K562 (cell line): ENCODE measurements around the gene ZNF775. TPM values are rescaled to one million over a fixed set of nuclear protein-coding genes. Genes with fewer than 3 reads are reported as not detected.
A peak's percentile ranks its signal among the peaks of the same experiment; 100 is the strongest.

ENCODE experiments used
- ARID2 ChIP-seq: fragments of 450-650 bp; IDR thresholded peaks from 2 replicates; pipeline ENCODE4 v1.6.1; 2017; ENCODE audit warnings: antibody characterized with exemption, mild to moderate bottlenecking
- CTCFL ChIP-seq: IDR thresholded peaks from 2 replicates; pipeline ENCODE4 v1.6.1; 2011; ENCODE audit warnings: borderline replicate concordance, low read depth, mild to moderate bottlenecking, moderate library complexity, low read length; ENCODE audit not compliant: insufficient read depth, poor library complexity, severe bottlenecking
- E2F6 ChIP-seq, 2 experiments: IDR thresholded peaks; 2 replicates each; pipeline ENCODE4 v1.6.1; 2011; ENCODE audit warnings: borderline replicate concordance in 1 of 2, control low read depth in 1 of 2, low read depth in 1 of 2, low read length in 1 of 2, mild to moderate bottlenecking in 1 of 2, mixed read lengths in 1 of 2, moderate library complexity in 1 of 2; ENCODE audit not compliant: insufficient read depth in 1 of 2, insufficient read length in 1 of 2, poor library complexity in 1 of 2, severe bottlenecking in 1 of 2; ENCODE audit errors: extremely low read depth in 1 of 2
- FOXA1 ChIP-seq: fragments of 450-650 bp; IDR thresholded peaks from 2 replicates; pipeline ENCODE4 v1.6.1; 2016; ENCODE audit warnings: mild to moderate bottlenecking, borderline replicate concordance
- FOXK1 ChIP-seq: sonication (generic); formaldehyde crosslinking; IDR thresholded peaks from 2 replicates; pipeline ENCODE4 v1.8.0; 2022; ENCODE audit warnings: missing genetic modification reagents, mild to moderate bottlenecking, borderline replicate concordance
- GTF2F1 ChIP-seq: IDR thresholded peaks from 2 replicates; pipeline ENCODE4 v1.6.1; 2011; ENCODE audit warnings: low read depth, low read length, improper control_type of control experiment
- IRF9 ChIP-seq: fragments of 450-650 bp; IDR thresholded peaks from 2 replicates; pipeline ENCODE4 v1.6.1; 2016; ENCODE audit warnings: missing biosample characterization, missing genetic modification characterization
- JUNB ChIP-seq: fragments of 450-650 bp; formaldehyde crosslinking; conservative IDR thresholded peaks from 2 replicates; pipeline ENCODE4 v1.4.0; 2020; ENCODE audit warnings: mild to moderate bottlenecking
- KDM2B ChIP-seq: fragments of 250-450 bp; sonication (Bioruptor Pico); IDR thresholded peaks from 2 replicates; pipeline ENCODE4 v1.8.0; 2021; ENCODE audit warnings: mild to moderate bottlenecking, moderate library complexity
- POLR2G ChIP-seq: fragments of 200-400 bp; formaldehyde crosslinking; IDR thresholded peaks from 2 replicates; pipeline ENCODE4 v1.6.1; 2017; ENCODE audit warnings: low read depth, mild to moderate bottlenecking, antibody characterized with exemption, low read length, moderate library complexity
- RBM14 ChIP-seq: fragments of 200-400 bp; formaldehyde crosslinking; IDR thresholded peaks from 2 replicates; pipeline ENCODE4 v1.6.1; 2018; ENCODE audit warnings: low read depth, mild to moderate bottlenecking, low read length, moderate library complexity, borderline replicate concordance; ENCODE audit not compliant: insufficient read depth
- ZNF311 ChIP-seq: fragments of 250-450 bp; sonication (Bioruptor Pico); IDR thresholded peaks from 2 replicates; pipeline ENCODE4 v1.4.0; 2020; ENCODE audit warnings: mild to moderate bottlenecking, moderate library complexity
- polyA plus RNA-seq, 8 experiments: library from polyadenylated mRNA; depleted of rRNA in 4 of 8; stranded (reverse) in 5 of 8; unstranded in 3 of 8; fragments of >200 nt; fragmentation: Nextera tagmentation in 2 of 8; fragmentation: Illumina TruSeq in 1 of 8; extraction: Ambion mirVana in 2 of 8; extraction: Trizol in 1 of 8; gene quantifications; 2 replicates each; pipeline versions ENCODE4 v1.2.1 to v1.2.3, GENCODE V29; 2011 to 2014; ENCODE audit warnings: inconsistent platforms in 1 of 8, missing spikeins in 1 of 8
- total RNA-seq, 7 experiments: library from RNA; depleted of rRNA in 6 of 7; stranded (reverse); fragments of >200 nt in 6 of 7; fragmentation: Illumina TruSeq in 2 of 7; extraction: Trizol in 2 of 7; gene quantifications; 2 replicates each; pipeline versions ENCODE4 v1.2.1 to v1.2.3, GENCODE V29; 2011 to 2021; ENCODE audit warnings: low replicate concordance in 1 of 7
- TF ChIP-seq, protein P1 (sequence below): fragments of 250-450 bp; sonication (Bioruptor Pico); IDR thresholded peaks from 2 replicates; pipeline ENCODE4 v1.5.0; 2021
- TF ChIP-seq, protein P2 (sequence below): fragments of 250-450 bp; sonication (Bioruptor Pico); IDR thresholded peaks from 2 replicates; pipeline ENCODE4 v1.5.0; 2020; ENCODE audit warnings: mild to moderate bottlenecking, borderline replicate concordance
- TF ChIP-seq, protein P3 (sequence below): fragments of 150-350 bp; conservative IDR thresholded peaks from 2 replicates; pipeline ENCODE4 v1.6.1; 2014; ENCODE audit warnings: low read length

The ZNF775 gene
- total and polyA plus RNA-seq, 9 of the 15 experiments (the other 6 are each of a cell fraction or from before 2014, with no cell fraction given) = 0.04 to 18.7 (median 4.9) TPM

- TF ChIP-seq, protein P1, sequence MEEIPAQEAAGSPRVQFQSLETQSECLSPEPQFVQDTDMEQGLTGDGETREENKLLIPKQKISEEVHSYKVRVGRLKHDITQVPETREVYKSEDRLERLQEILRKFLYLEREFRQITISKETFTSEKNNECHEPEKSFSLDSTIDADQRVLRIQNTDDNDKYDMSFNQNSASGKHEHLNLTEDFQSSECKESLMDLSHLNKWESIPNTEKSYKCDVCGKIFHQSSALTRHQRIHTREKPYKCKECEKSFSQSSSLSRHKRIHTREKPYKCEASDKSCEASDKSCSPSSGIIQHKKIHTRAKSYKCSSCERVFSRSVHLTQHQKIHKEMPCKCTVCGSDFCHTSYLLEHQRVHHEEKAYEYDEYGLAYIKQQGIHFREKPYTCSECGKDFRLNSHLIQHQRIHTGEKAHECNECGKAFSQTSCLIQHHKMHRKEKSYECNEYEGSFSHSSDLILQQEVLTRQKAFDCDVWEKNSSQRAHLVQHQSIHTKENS (CRISPR knock-in tag) = no peak
- no peak for TF ChIP-seq FOXK1 (CRISPR knock-in tag)
- no peak for TF ChIP-seq POLR2G
- 0 out of 2 replicates have a peak, but pooled peaks have one; percentile 42 for TF ChIP-seq JUNB (CRISPR knock-in tag)
- TF ChIP-seq CTCFL = no peak
- TF ChIP-seq E2F6 (IDR thresholded peaks at IDR 0.05; ENCODE audit: borderline replicate concordance in 1 of 2, extremely low read depth in 1 of 2, insufficient read depth in 1 of 2, insufficient read length in 1 of 2, low read depth in 1 of 2, low read length in 1 of 2, poor library complexity in 1 of 2, severe bottlenecking in 1 of 2) = no peak
- no peak for TF ChIP-seq ARID2
- TF ChIP-seq, protein P2, sequence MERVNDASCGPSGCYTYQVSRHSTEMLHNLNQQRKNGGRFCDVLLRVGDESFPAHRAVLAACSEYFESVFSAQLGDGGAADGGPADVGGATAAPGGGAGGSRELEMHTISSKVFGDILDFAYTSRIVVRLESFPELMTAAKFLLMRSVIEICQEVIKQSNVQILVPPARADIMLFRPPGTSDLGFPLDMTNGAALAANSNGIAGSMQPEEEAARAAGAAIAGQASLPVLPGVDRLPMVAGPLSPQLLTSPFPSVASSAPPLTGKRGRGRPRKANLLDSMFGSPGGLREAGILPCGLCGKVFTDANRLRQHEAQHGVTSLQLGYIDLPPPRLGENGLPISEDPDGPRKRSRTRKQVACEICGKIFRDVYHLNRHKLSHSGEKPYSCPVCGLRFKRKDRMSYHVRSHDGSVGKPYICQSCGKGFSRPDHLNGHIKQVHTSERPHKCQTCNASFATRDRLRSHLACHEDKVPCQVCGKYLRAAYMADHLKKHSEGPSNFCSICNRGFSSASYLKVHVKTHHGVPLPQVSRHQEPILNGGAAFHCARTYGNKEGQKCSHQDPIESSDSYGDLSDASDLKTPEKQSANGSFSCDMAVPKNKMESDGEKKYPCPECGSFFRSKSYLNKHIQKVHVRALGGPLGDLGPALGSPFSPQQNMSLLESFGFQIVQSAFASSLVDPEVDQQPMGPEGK (CRISPR knock-in tag) = no peak
- TF ChIP-seq KDM2B (CRISPR knock-in tag) = no peak
- TF ChIP-seq IRF9 (tag) = no peak
- no peak for TF ChIP-seq ZNF311 (CRISPR knock-in tag)
- TF ChIP-seq, protein P3, sequence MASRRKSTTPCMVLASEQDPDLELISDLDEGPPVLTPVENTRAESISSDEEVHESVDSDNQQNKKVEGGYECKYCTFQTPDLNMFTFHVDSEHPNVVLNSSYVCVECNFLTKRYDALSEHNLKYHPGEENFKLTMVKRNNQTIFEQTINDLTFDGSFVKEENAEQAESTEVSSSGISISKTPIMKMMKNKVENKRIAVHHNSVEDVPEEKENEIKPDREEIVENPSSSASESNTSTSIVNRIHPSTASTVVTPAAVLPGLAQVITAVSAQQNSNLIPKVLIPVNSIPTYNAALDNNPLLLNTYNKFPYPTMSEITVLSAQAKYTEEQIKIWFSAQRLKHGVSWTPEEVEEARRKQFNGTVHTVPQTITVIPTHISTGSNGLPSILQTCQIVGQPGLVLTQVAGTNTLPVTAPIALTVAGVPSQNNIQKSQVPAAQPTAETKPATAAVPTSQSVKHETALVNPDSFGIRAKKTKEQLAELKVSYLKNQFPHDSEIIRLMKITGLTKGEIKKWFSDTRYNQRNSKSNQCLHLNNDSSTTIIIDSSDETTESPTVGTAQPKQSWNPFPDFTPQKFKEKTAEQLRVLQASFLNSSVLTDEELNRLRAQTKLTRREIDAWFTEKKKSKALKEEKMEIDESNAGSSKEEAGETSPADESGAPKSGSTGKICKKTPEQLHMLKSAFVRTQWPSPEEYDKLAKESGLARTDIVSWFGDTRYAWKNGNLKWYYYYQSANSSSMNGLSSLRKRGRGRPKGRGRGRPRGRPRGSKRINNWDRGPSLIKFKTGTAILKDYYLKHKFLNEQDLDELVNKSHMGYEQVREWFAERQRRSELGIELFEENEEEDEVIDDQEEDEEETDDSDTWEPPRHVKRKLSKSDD = no peak
- TF ChIP-seq RBM14 = no peak
- TF ChIP-seq GTF2F1 = no peak; the same call in 1 of the 2 replicates
- TF ChIP-seq FOXA1 = no peak
These were observed 11.4 kb upstream of the ZNF775 start (continued) for GRCh38 chr7:150367677-150368095.
